HEK293 (cell line): ENCODE measurements around the gene PRUNE1.

Experiments used
- FEZF1 ChIP-seq: fragments of 450-650 bp; formaldehyde crosslinking; IDR thresholded peaks from 2 replicates; pipeline ENCODE4 v1.5.1; 2016; ENCODE audit warnings: missing biosample characterization, missing genetic modification characterization
- PRDM1 ChIP-seq: fragments of 450-650 bp; formaldehyde crosslinking; IDR thresholded peaks from 2 replicates; pipeline ENCODE4; 2016; ENCODE audit warnings: missing biosample characterization, missing genetic modification characterization
- PRDM10 ChIP-seq: fragments of 450-650 bp; formaldehyde crosslinking; IDR thresholded peaks from 2 replicates; pipeline ENCODE4 v1.5.1; 2016; ENCODE audit warnings: missing biosample characterization, missing genetic modification characterization
- ZBTB10 ChIP-seq: fragments of 450-650 bp; formaldehyde crosslinking; IDR thresholded peaks from 2 replicates; pipeline ENCODE4 v1.5.1; 2016; ENCODE audit warnings: missing biosample characterization, missing genetic modification characterization
- ZBTB21 ChIP-seq: fragments of 450-650 bp; formaldehyde crosslinking; IDR thresholded peaks from 2 replicates; pipeline ENCODE4 v1.5.1; 2017; ENCODE audit warnings: missing biosample characterization, missing genetic modification characterization
- ZBTB8A ChIP-seq: fragments of 450-650 bp; formaldehyde crosslinking; IDR thresholded peaks from 2 replicates; pipeline ENCODE4 v1.5.1; 2016; ENCODE audit warnings: missing biosample characterization, missing genetic modification characterization
- ZFP37 ChIP-seq: fragments of 450-650 bp; formaldehyde crosslinking; IDR thresholded peaks from 2 replicates; pipeline ENCODE4 v1.5.1; 2016; ENCODE audit warnings: missing biosample characterization, missing genetic modification characterization
- ZFP69B ChIP-seq: fragments of 450-650 bp; formaldehyde crosslinking; IDR thresholded peaks from 2 replicates; pipeline ENCODE4 v1.5.1; 2016; ENCODE audit warnings: missing biosample characterization, missing genetic modification characterization
- ZNF114 ChIP-seq: fragments of 450-650 bp; formaldehyde crosslinking; IDR thresholded peaks from 2 replicates; pipeline ENCODE4 v1.5.0; 2017; ENCODE audit warnings: missing biosample characterization, missing genetic modification characterization
- ZNF132 ChIP-seq: fragments of 450-650 bp; formaldehyde crosslinking; IDR thresholded peaks from 2 replicates; pipeline ENCODE4 v1.5.1; 2017; ENCODE audit warnings: missing biosample characterization, missing genetic modification characterization, borderline replicate concordance
- ZNF157 ChIP-seq: fragments of 450-650 bp; formaldehyde crosslinking; IDR thresholded peaks from 2 replicates; pipeline ENCODE4 v1.5.1; 2016; ENCODE audit warnings: missing biosample characterization, missing genetic modification characterization
- ZNF175 ChIP-seq: fragments of 450-650 bp; formaldehyde crosslinking; IDR thresholded peaks from 2 replicates; pipeline ENCODE4 v1.5.1; 2016; ENCODE audit warnings: missing biosample characterization, missing genetic modification characterization
- ZNF184 ChIP-seq: fragments of 450-650 bp; IDR thresholded peaks from 2 replicates; pipeline ENCODE4 v1.5.1; 2018; ENCODE audit warnings: missing biosample characterization, mild to moderate bottlenecking, missing genetic modification characterization
- ZNF211 ChIP-seq: fragments of 450-650 bp; formaldehyde crosslinking; IDR thresholded peaks from 2 replicates; pipeline ENCODE4 v1.5.1; 2016; ENCODE audit warnings: low read depth, missing biosample characterization, missing genetic modification characterization
- ZNF24 ChIP-seq: fragments of 450-650 bp; formaldehyde crosslinking; IDR thresholded peaks from 2 replicates; pipeline ENCODE4 v1.5.1; 2016; ENCODE audit warnings: missing biosample characterization, missing genetic modification characterization
- ZNF274 ChIP-seq, 2 experiments: fragments of 200-500 bp in 1 of 2; fragments of 450-650 bp in 1 of 2; sonication (Bioruptor generic) in 1 of 2; formaldehyde crosslinking in 1 of 2; IDR thresholded peaks; 2 replicates each; pipeline versions ENCODE4 v1.5.1 to v1.6.1; 2014 to 2016; ENCODE audit warnings: borderline replicate concordance in 1 of 2, inconsistent platforms in 1 of 2, low read length in 1 of 2, missing biosample characterization in 1 of 2, missing genetic modification characterization in 1 of 2
- ZNF302 ChIP-seq: fragments of 450-650 bp; formaldehyde crosslinking; IDR thresholded peaks from 2 replicates; pipeline ENCODE4 v1.5.1; 2016; ENCODE audit warnings: missing biosample characterization, missing genetic modification characterization, low read depth
- ZNF37A ChIP-seq: fragments of 450-650 bp; IDR thresholded peaks from 2 replicates; pipeline ENCODE4 v1.5.1; 2018; ENCODE audit warnings: missing biosample characterization, missing genetic modification characterization
- ZNF391 ChIP-seq: fragments of 450-650 bp; formaldehyde crosslinking; IDR thresholded peaks from 2 replicates; pipeline ENCODE4 v1.5.1; 2016; ENCODE audit warnings: low read depth, missing biosample characterization, missing genetic modification characterization, borderline replicate concordance
- ZNF433 ChIP-seq: fragments of 450-650 bp; formaldehyde crosslinking; IDR thresholded peaks from 2 replicates; pipeline ENCODE4 v1.5.1; 2016; ENCODE audit warnings: missing biosample characterization, missing genetic modification characterization, low read depth
- ZNF530 ChIP-seq: fragments of 450-650 bp; formaldehyde crosslinking; IDR thresholded peaks from 2 replicates; pipeline ENCODE4 v1.5.1; 2016; ENCODE audit warnings: low read depth, missing biosample characterization, missing genetic modification characterization
- ZNF585B ChIP-seq: fragments of 450-650 bp; formaldehyde crosslinking; IDR thresholded peaks from 2 replicates; pipeline ENCODE4 v1.5.1; 2016; ENCODE audit warnings: missing biosample characterization, missing genetic modification characterization
- ZNF660 ChIP-seq: fragments of 450-650 bp; IDR thresholded peaks from 2 replicates; pipeline ENCODE4 v1.5.1; 2018; ENCODE audit warnings: missing biosample characterization, mild to moderate bottlenecking, missing genetic modification characterization
- ZNF776 ChIP-seq: fragments of 450-650 bp; formaldehyde crosslinking; IDR thresholded peaks from 2 replicates; pipeline ENCODE4 v1.5.0; 2017; ENCODE audit warnings: missing biosample characterization, missing genetic modification characterization, borderline replicate concordance
- ZNF777 ChIP-seq: fragments of 450-650 bp; formaldehyde crosslinking; IDR thresholded peaks from 2 replicates; pipeline ENCODE4 v1.5.1; 2017; ENCODE audit warnings: missing biosample characterization, missing genetic modification characterization, borderline replicate concordance
- ZSCAN30 ChIP-seq: fragments of 450-650 bp; IDR thresholded peaks from 2 replicates; pipeline ENCODE4 v1.5.1; 2018; ENCODE audit warnings: missing biosample characterization, mild to moderate bottlenecking, missing genetic modification characterization, moderate library complexity
- ZXDB ChIP-seq: fragments of 450-650 bp; formaldehyde crosslinking; IDR thresholded peaks from 2 replicates; pipeline ENCODE4 v1.5.1; 2016; ENCODE audit warnings: missing biosample characterization, missing genetic modification characterization
- TF ChIP-seq, protein P1 (sequence below): fragments of 450-650 bp; IDR thresholded peaks from 2 replicates; pipeline ENCODE4 v1.5.1; 2018; ENCODE audit warnings: missing biosample characterization, missing genetic modification characterization
- TF ChIP-seq, protein P2 (sequence below): fragments of 450-650 bp; formaldehyde crosslinking; IDR thresholded peaks from 2 replicates; pipeline ENCODE4 v1.5.1; 2017; ENCODE audit warnings: missing biosample characterization, missing genetic modification characterization
- TF ChIP-seq, protein P3 (sequence below): fragments of 450-650 bp; IDR thresholded peaks from 2 replicates; pipeline ENCODE4 v1.5.1; 2018; ENCODE audit warnings: missing biosample characterization, mild to moderate bottlenecking, missing genetic modification characterization

Gene PRUNE1

DNA sequence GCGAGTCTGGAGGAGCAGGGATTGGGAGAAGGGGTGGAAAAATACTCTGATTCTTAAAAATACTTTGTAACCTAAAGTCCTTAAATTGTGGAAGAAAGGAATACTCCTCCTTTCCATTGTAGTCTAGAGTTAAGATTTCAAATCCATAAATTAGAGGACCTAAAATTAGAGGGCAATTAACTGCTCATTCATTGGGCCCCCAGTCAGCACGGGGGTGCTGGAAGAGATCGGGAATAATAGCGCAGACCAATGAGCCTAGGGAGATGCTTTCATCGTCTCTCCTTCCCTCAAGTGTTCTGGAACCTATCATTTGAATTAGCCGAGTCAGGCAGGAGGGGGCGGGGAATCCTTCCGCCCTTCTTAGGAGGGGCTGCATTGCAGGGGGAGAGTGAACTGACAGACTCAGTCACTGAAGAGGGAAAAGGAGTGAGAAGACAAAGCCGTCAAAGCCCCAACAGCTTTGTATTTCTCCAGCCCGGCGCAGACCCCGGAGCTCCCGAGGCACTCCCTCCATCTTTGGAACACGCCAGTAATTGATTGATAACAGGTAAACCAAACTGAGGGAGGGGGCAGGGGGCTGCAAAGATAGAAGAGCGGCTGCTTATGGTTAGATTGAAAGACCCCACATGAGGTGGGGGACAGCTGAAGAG is 51.9 kb downstream of the PRUNE1 start, which contains the start of gene MLLT11 (continued):
- TF ChIP-seq ZNF175 (tag by site-specific recombination) (no peak), ZNF211 (tag by site-specific recombination) (no peak), ZNF37A (tag by site-specific recombination) (no peak), PRDM1 (tag by site-specific recombination) (peak; percentile 86), ZNF433 (tag by site-specific recombination) (no peak), ZBTB8A (tag by site-specific recombination) (peak; percentile 2; the same call in 1 of the 2 replicates), ZNF274 (IDR thresholded peaks at IDR 0.05; ENCODE audit: low read length) (no peak), ZNF274 (tag by site-specific recombination; IDR thresholded peaks at IDR 0.05; ENCODE audit: borderline replicate concordance) (no peak), ZNF777 (tag by site-specific recombination) (no peak), ZNF776 (tag by site-specific recombination) (no peak), ZNF530 (tag by site-specific recombination) (no peak), PRDM10 (tag by site-specific recombination) (peak; percentile 99), ZNF660 (tag by site-specific recombination) (0 out of 2 replicates have a peak, but pooled peaks have one; percentile 50), ZNF302 (no peak), ZSCAN30 (tag by site-specific recombination) (peak; percentile 81), ZXDB (tag by site-specific recombination) (peak; percentile 10; the same call in 1 of the 2 replicates), ZNF114 (tag by site-specific recombination) (no peak), ZNF132 (no peak), ZNF391 (tag by site-specific recombination) (no peak), ZBTB10 (no peak), ZBTB21 (tag by site-specific recombination) (no peak), ZNF585B (no peak), ZNF184 (0 out of 2 replicates have a peak, but pooled peaks have one; percentile 20), FEZF1 (tag by site-specific recombination) (no peak), ZFP69B (tag by site-specific recombination) (peak; percentile 34; the same call in 1 of the 2 replicates), ZFP37 (tag by site-specific recombination) (no peak), ZNF157 (tag by site-specific recombination) (no peak), ZNF24 (tag by site-specific recombination) (0 out of 2 replicates have a peak, but pooled peaks have one; percentile 26)
- TF ChIP-seq, protein P1, sequence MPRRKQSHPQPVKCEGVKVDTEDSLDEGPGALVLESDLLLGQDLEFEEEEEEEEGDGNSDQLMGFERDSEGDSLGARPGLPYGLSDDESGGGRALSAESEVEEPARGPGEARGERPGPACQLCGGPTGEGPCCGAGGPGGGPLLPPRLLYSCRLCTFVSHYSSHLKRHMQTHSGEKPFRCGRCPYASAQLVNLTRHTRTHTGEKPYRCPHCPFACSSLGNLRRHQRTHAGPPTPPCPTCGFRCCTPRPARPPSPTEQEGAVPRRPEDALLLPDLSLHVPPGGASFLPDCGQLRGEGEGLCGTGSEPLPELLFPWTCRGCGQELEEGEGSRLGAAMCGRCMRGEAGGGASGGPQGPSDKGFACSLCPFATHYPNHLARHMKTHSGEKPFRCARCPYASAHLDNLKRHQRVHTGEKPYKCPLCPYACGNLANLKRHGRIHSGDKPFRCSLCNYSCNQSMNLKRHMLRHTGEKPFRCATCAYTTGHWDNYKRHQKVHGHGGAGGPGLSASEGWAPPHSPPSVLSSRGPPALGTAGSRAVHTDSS (tag by site-specific recombination): no peak
- TF ChIP-seq, protein P2, sequence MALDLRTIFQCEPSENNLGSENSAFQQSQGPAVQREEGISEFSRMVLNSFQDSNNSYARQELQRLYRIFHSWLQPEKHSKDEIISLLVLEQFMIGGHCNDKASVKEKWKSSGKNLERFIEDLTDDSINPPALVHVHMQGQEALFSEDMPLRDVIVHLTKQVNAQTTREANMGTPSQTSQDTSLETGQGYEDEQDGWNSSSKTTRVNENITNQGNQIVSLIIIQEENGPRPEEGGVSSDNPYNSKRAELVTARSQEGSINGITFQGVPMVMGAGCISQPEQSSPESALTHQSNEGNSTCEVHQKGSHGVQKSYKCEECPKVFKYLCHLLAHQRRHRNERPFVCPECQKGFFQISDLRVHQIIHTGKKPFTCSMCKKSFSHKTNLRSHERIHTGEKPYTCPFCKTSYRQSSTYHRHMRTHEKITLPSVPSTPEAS (tag by site-specific recombination): no peak; the same call in 1 of the 2 replicates
- TF ChIP-seq, protein P3, sequence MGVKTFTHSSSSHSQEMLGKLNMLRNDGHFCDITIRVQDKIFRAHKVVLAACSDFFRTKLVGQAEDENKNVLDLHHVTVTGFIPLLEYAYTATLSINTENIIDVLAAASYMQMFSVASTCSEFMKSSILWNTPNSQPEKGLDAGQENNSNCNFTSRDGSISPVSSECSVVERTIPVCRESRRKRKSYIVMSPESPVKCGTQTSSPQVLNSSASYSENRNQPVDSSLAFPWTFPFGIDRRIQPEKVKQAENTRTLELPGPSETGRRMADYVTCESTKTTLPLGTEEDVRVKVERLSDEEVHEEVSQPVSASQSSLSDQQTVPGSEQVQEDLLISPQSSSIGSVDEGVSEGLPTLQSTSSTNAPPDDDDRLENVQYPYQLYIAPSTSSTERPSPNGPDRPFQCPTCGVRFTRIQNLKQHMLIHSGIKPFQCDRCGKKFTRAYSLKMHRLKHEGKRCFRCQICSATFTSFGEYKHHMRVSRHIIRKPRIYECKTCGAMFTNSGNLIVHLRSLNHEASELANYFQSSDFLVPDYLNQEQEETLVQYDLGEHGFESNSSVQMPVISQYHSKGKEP (tag by site-specific recombination): no peak
